GM12874 (cell line): ENCODE results near the gene CAMTA1.

Source experiments
- TF ChIP-seq, protein P1 (sequence below): IDR thresholded peaks from 2 replicates; pipeline ENCODE4 v1.5.1; 2011; ENCODE audit warnings: low read depth, mild to moderate bottlenecking, control low read depth, low read length, moderate library complexity; ENCODE audit not compliant: insufficient read depth

The CAMTA1 gene

DNA sequence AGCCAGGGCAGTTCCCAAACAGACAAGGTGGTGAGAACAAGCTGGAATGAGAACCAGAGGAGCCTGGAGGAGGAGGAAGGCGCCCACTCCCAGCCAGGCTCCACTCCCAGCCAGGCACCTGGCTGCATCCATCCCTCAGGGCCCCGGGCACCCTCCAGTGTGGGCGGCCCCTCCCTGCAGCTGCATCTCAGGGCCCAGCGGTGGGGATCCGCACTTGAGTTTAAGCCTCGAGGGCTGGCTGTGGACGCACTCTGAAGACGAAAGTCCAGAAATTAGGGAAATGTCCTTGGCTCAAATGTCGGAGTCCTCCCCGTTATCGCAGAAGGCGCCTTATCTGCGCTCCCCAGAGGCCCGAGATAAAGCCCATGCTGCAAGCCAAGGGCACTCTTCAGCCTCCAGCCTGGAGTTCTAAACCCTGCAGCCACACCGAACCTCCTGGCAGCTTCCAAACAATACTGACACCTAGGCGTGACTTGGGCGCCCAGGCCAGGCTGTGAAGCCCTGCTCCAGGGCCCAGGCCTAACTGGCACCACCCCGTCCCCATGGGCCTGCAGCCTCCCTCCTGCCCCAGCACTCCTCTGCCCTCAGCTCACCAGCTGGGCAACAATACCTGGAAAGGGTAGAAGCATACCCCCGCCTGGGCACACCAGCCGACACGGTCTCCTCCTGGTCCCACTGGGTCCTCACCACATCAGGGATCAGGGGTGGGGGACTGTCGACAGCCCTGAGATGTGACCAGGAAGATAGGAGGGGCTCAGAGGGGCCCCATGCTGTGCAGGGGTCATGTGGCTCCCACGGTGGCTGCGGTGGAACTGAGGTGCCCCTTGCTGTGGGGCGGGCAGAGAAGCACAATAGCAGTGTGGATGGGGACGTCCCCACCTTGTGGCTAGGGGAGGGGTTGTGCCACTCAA lies 801.0 kb downstream of the CAMTA1 start:
- TF ChIP-seq, protein P1, sequence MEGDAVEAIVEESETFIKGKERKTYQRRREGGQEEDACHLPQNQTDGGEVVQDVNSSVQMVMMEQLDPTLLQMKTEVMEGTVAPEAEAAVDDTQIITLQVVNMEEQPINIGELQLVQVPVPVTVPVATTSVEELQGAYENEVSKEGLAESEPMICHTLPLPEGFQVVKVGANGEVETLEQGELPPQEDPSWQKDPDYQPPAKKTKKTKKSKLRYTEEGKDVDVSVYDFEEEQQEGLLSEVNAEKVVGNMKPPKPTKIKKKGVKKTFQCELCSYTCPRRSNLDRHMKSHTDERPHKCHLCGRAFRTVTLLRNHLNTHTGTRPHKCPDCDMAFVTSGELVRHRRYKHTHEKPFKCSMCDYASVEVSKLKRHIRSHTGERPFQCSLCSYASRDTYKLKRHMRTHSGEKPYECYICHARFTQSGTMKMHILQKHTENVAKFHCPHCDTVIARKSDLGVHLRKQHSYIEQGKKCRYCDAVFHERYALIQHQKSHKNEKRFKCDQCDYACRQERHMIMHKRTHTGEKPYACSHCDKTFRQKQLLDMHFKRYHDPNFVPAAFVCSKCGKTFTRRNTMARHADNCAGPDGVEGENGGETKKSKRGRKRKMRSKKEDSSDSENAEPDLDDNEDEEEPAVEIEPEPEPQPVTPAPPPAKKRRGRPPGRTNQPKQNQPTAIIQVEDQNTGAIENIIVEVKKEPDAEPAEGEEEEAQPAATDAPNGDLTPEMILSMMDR: no peak

DNA sequence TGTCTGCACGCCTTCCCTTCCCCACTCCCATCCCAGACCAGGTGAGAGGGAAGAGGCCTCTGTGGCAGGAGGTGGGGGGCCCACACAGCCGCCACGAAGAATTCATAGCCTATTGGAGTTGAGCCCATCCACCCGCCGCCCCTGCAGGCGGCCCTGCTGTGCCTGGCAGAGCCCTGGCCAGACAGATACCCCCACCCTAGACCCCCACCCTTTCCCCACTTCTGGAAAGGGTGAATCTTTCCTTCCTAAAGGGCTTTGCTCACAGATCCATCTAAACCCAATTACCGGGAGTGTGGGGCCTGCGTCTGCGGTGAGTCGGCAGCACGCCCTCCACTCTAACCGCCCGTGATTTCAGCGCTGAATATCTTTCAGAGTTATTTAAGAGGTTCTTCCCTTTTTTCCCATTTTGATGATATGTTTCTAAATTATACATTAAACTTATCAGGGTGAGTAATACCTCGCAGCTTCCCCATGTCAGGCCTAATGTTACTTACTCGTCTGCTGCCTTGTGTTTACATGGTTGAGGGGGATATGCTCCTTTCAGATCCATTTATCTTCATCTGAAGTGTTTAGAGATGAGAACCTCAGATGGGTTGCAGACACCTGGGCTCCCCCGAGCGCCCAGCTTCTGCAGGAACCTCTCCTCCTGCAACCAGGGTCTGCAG lies 802.0 kb downstream of the CAMTA1 start:
- TF ChIP-seq, protein P1: no peak

DNA sequence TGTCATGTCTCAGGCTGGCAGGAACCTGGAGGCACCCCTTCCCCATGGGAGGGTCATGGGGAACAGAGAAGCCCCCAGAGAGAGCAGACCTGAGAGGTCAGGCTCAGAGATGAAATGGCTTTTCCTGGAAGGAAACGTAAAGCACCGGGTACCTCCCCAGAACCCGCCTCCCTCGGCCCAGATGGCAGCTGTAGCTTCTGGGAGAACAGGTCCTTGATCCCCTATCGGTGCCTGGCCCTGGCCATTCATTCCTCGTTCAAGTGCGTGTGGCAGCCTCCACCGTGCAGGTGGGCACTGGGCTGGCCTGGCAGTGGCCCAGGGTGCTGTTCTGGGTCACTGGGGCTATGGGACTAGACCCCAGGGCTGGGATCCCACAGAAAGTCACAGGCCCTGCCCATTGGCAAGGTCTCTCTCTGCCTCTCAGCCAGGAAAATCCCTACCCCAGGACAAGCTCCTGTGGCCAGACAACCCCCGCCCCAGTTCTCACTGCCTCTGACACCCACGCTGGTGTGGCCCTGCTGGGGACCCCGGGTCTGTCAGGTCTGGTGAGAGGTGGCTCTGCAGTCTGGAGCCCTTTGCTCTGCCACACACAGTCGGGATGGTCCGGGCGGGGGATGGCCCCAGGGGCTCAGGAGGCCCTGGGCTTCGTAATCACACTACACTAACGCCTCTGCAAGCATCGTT lies 802.7 kb downstream of the CAMTA1 start:
- TF ChIP-seq, protein P1: no peak

DNA sequence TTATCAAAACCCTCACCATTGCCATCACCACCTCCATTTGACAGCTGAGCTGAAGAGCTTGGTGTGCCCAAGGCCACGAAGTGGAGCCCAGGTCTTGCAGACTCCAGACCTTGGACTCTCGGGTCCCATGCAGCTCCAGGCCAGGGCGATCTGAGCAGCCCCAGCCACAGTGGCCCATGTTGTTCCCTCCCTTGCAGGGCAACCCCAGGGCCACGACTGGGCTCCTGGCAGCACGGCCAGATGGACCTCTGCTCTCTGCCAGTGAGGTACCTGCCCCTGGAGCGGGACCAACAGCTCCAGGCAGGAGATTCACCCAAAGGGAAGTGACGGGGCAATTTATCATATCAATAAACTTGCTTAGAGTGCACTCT lies 803.2 kb downstream of the CAMTA1 start:
- TF ChIP-seq, protein P1: no peak

DNA sequence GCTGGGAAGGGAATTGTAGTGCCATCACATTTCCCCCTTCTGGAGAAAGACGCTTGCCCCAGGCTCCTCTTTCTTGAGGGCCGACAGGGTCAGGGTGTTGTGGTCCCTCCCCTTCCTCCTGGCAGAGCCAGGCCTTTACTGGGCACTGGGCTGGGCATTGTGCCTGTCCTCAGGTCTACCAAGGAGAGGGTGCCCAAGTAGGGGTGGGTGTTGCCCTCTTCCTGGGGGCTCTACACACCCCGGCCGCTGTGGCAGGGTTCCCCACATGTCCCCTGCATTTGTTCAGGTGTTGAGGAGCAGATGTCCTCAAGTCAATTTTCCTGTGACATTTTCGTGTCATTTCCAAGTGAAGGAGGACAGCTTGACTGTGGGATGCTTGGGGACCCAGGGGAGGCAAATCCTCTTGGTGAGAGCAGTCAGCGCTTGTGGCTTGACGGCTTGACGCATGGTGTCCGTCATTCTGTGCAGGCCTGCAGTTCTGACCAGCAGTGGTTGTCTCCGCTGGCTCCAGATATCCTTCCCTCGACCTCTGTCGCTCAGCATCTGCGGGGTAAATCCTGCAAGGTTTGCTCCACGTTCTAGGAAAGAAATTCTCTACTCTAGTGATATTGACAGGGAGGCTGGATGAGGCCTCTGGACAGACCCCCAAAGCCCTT lies 804.0 kb downstream of the CAMTA1 start:
- TF ChIP-seq, protein P1: no peak

DNA sequence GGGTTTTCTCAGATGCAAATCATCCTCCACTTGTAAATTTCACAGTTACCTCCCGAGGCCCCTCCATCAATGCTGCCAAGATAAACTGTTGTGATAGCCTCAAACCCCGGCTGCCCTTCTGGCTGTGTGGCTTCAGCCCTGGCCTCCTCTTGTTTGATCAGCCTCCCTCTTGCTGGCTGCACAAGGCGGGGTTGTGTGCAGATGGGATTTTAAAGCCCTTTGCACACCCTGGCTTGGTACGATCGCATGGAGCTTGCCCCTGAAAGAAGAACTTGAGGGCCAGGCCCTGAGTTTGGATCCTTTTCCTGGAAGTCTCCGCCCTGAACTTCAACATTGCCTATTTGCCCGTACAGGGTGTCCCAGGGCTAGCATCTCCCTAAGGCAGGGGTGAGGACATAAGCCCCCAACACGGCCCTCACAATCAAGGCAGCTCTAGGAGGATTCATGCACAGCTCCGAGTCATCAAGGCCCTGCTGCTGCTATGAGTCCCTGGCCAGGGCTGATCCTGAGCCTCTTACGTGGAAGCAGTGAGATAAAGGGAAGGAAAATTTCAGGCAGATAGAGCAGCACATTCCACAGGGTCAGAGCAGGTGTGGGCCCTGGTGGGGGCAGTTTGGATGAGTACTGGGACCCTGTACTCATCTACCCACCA lies 804.6 kb downstream of the CAMTA1 start:
- TF ChIP-seq, protein P1: no peak
